H9 (cell line): ENCODE measurements around the gene ARHGDIA. TPM values are rescaled to one million over a fixed set of nuclear protein-coding genes. Genes with fewer than 3 reads are reported as not detected.
A peak's percentile ranks its signal among the peaks of the same experiment; 100 is the strongest.

Experiments used
- DNase-seq: peaks from one replicate; pipeline ENCODE4 v3.0.0-alpha.2; 2017
- H2AFZ ChIP-seq: one replicate; pipeline ENCODE4 v1.6.1; 2013; ENCODE audit warnings: mild to moderate bottlenecking, low read length, control low read depth, moderate library complexity
- H2AK5ac ChIP-seq: 2 replicates; pipeline ENCODE4 v1.6.1; 2013; ENCODE audit warnings: low read length, control low read depth, mixed read lengths; ENCODE audit not compliant: insufficient read length
- H2BK120ac ChIP-seq: one replicate; pipeline ENCODE4 v1.6.1; 2013; ENCODE audit warnings: low read depth, mild to moderate bottlenecking, low read length, control low read depth, inconsistent platforms; ENCODE audit not compliant: poor library complexity, severe bottlenecking
- H2BK12ac ChIP-seq: 2 replicates; pipeline ENCODE4 v1.6.1; 2013; ENCODE audit warnings: low read length, control low read depth, mixed read lengths, low read depth; ENCODE audit not compliant: insufficient read length
- H2BK15ac ChIP-seq: 2 replicates; pipeline ENCODE4 v1.6.1; 2013; ENCODE audit warnings: low read depth, low read length, control low read depth
- H2BK20ac ChIP-seq: one replicate; pipeline ENCODE4 v1.6.1; 2013; ENCODE audit warnings: low read depth, mild to moderate bottlenecking, low read length, control low read depth, inconsistent platforms; ENCODE audit not compliant: poor library complexity, severe bottlenecking
- H2BK5ac ChIP-seq: 2 replicates; pipeline ENCODE4 v1.6.1; 2013; ENCODE audit warnings: low read length, control low read depth, mixed read lengths; ENCODE audit not compliant: insufficient read length
- H3K14ac ChIP-seq: 2 replicates; pipeline ENCODE4 v1.6.1; 2013; ENCODE audit warnings: low read length, control low read depth; ENCODE audit not compliant: insufficient read depth
- H3K18ac ChIP-seq: 2 replicates; pipeline ENCODE4 v1.6.1; 2013; ENCODE audit warnings: low read depth, mild to moderate bottlenecking, mixed read lengths, low read length, control low read depth; ENCODE audit not compliant: insufficient read length
- H3K23ac ChIP-seq: 2 replicates; pipeline ENCODE4 v1.6.1; 2013; ENCODE audit warnings: low read length, control low read depth, mixed read lengths, low read depth; ENCODE audit not compliant: insufficient read length
- H3K23me2 ChIP-seq: 2 replicates; pipeline ENCODE4 v1.6.1; 2013; ENCODE audit warnings: low read depth, mild to moderate bottlenecking, mixed read lengths, low read length, control low read depth; ENCODE audit not compliant: insufficient read length, poor library complexity, severe bottlenecking
- H3K27ac ChIP-seq: 2 replicates; pipeline ENCODE4 v1.5.1; 2013; ENCODE audit warnings: low read length, control low read depth, mixed read lengths, low read depth; ENCODE audit not compliant: insufficient read length
- H3K27me3 ChIP-seq: 2 replicates; pipeline ENCODE4 v1.6.1; 2013; ENCODE audit warnings: low read length, control low read depth, inconsistent platforms; ENCODE audit not compliant: insufficient read depth
- H3K4ac ChIP-seq: 2 replicates; pipeline ENCODE4 v1.6.1; 2013; ENCODE audit warnings: low read depth, mild to moderate bottlenecking, control low read depth, inconsistent platforms, low read length, moderate library complexity
- H3K4me1 ChIP-seq: 2 replicates; pipeline ENCODE4 v1.6.1; 2013; ENCODE audit warnings: low read length, control low read depth, inconsistent platforms; ENCODE audit not compliant: insufficient read depth
- H3K4me2 ChIP-seq: 2 replicates; pipeline ENCODE4 v1.6.1; 2013; ENCODE audit warnings: low read length, control low read depth, mixed read lengths; ENCODE audit not compliant: insufficient read length, insufficient read depth
- H3K56ac ChIP-seq: 2 replicates; pipeline ENCODE4 v1.6.1; 2013; ENCODE audit warnings: low read depth, mild to moderate bottlenecking, mixed read lengths, low read length, control low read depth; ENCODE audit not compliant: insufficient read length
- H3K79me1 ChIP-seq: 2 replicates; pipeline ENCODE4 v1.6.1; 2013; ENCODE audit warnings: low read depth, mild to moderate bottlenecking, moderate library complexity, low read length, control low read depth, inconsistent platforms; ENCODE audit not compliant: insufficient read depth, poor library complexity, severe bottlenecking
- H3K79me2 ChIP-seq: 2 replicates; pipeline ENCODE4 v1.6.1; 2013; ENCODE audit warnings: low read length, control low read depth, inconsistent platforms; ENCODE audit not compliant: insufficient read depth
- H3K9ac ChIP-seq: 2 replicates; pipeline ENCODE4 v1.6.1; 2013; ENCODE audit warnings: low read length, control low read depth, mixed read lengths; ENCODE audit not compliant: insufficient read length; ENCODE audit errors: extremely low read depth
- H3K9me3 ChIP-seq: one replicate; pipeline ENCODE4 v1.6.1; 2013; ENCODE audit warnings: low read depth, low read length, inconsistent platforms; ENCODE audit not compliant: control insufficient read depth
- H3T11ph ChIP-seq: one replicate; pipeline ENCODE4 v1.6.1; 2013; ENCODE audit warnings: mild to moderate bottlenecking, low read length, control low read depth, inconsistent platforms
- H4K20me1 ChIP-seq: one replicate; pipeline ENCODE4 v1.6.1; 2013; ENCODE audit not compliant: control insufficient read depth, insufficient read length, insufficient read depth
- H4K5ac ChIP-seq: 2 replicates; pipeline ENCODE4 v1.6.1; 2013; ENCODE audit warnings: low read depth, mild to moderate bottlenecking, mixed read lengths, low read length, control low read depth; ENCODE audit not compliant: insufficient read length
- H4K8ac ChIP-seq: replicated peaks from 2 replicates; pipeline ENCODE4 v1.6.1; 2013; ENCODE audit warnings: low read length, control low read depth, mixed read lengths, low read depth; ENCODE audit not compliant: insufficient read length
- H4K91ac ChIP-seq: 2 replicates; pipeline ENCODE4 v1.6.1; 2013; ENCODE audit warnings: low read depth, mild to moderate bottlenecking, moderate library complexity, mixed read lengths, low read length, control low read depth; ENCODE audit not compliant: insufficient read length
- H3K27ac Mint-ChIP-seq, 3 experiments: 2 replicates in 2 of 3; 3 replicates in 1 of 3; pipeline ENCODE4 v1.8.0; 2020 to 2021; ENCODE audit warnings: mixed read lengths in 3 of 3, mild to moderate bottlenecking in 1 of 3, moderate library complexity in 1 of 3
- H3K27me3 Mint-ChIP-seq: 2 replicates; pipeline ENCODE4 v1.8.0; 2021; ENCODE audit warnings: low read depth, mild to moderate bottlenecking, moderate library complexity, mixed read lengths
- H3K36me3 Mint-ChIP-seq, 3 experiments: 2 replicates in 2 of 3; 3 replicates in 1 of 3; pipeline ENCODE4 v1.8.0; 2020 to 2021; ENCODE audit warnings: low read depth in 3 of 3, mixed read lengths in 3 of 3; ENCODE audit not compliant: insufficient read depth in 1 of 3
- H3K4me1 Mint-ChIP-seq, 2 experiments: 2 replicates each; pipeline ENCODE4 v1.8.0; 2020; ENCODE audit warnings: mixed read lengths in 2 of 2
- H3K4me3 Mint-ChIP-seq, 2 experiments: 2 replicates in 1 of 2; 3 replicates in 1 of 2; pipeline ENCODE4 v1.8.0; 2020 to 2021; ENCODE audit warnings: mild to moderate bottlenecking in 2 of 2, mixed read lengths in 2 of 2, moderate library complexity in 1 of 2
- H3K9me3 Mint-ChIP-seq, 2 experiments: 2 replicates in 1 of 2; 3 replicates in 1 of 2; pipeline ENCODE4 v1.8.0; 2020; ENCODE audit warnings: mild to moderate bottlenecking in 2 of 2, mixed read lengths in 2 of 2, moderate library complexity in 1 of 2
- CTCF ChIP-seq: fragments of 200-600 bp; sonication (generic); conservative IDR thresholded peaks from 3 replicates; pipeline ENCODE4 v1.8.0; 2021; ENCODE audit warnings: antibody characterized with exemption, mild to moderate bottlenecking
- WGBS: extraction: QIAGEN DNeasy Blood & Tissue Kit; methylation state at CpG from one replicate; pipeline ENCODE4 v1.1.7; 2013; ENCODE audit warnings: missing lambda C conversion rate, low lambda C conversion rate, mixed read lengths; ENCODE audit not compliant: insufficient read length; ENCODE audit errors: extremely low coverage; 5-methylcytosine and 5-hydroxymethylcytosine counted together
- total RNA-seq: library from RNA; stranded (reverse); gene quantifications from 2 replicates; pipeline ENCODE4 v1.2.1, GENCODE V29; 2021

Gene ARHGDIA
- total RNA-seq, 1 experiment from 2014 or later, result 247 TPM

- Histone ChIP-seq H3K27me3 (no peaks in the 10 kb centered on the region), H2BK120ac (no peak overlapping the region), H3K9ac (no peak overlapping the region), H3K4ac (no peak overlapping the region), H3K18ac (no peak overlapping the region), H3K79me1 (peaks cover 3% of the 10 kb centered on the region), H2BK5ac (no peak overlapping the region), H3K14ac (no peak overlapping the region; the same call in 1 of the 2 replicates), H2AK5ac (no peak overlapping the region), H3K23me2 (no peaks in the 10 kb centered on the region), H3K4me2 (no peak overlapping the region), H3K4me1 (no peaks in the 10 kb centered on the region; the same call in 1 of the 2 replicates), H4K91ac (no peak overlapping the region), H3K27ac (no peak overlapping the region), H3K23ac (no peak overlapping the region), H4K8ac (no peak overlapping the region), H3K79me2 (no peaks in the 10 kb centered on the region), H2BK20ac (no peak overlapping the region), H2BK12ac (no peak overlapping the region), H3K9me3 (no peaks in the 10 kb centered on the region), H4K20me1 (no peaks in the 10 kb centered on the region), H4K5ac (no peak overlapping the region), H2AFZ (no peak overlapping the region), H3T11ph (no peak overlapping the region), H2BK15ac (no peak overlapping the region), H3K56ac (no peak overlapping the region)
- Mint-ChIP-seq H3K27me3 (peaks cover 10% of the 10 kb centered on the region), H3K4me1 (peaks cover 5 to 20% of the 10 kb centered on the region in 2 experiments), H3K27ac (no peak overlapping the region), H3K4me3 (0 out of 5 replicates have a peak overlapping the region, but pooled peaks of 1 of the 2 experiments have one; percentile 7), H3K36me3 (peaks cover 0 to 5% (median 4%) of the 10 kb centered on the region in 3 experiments; a peak in 4 of 7 replicates), H3K9me3 (no peaks in the 10 kb centered on the region; a peak in 2 of 5 replicates)
- TF ChIP-seq CTCF, result peak; percentile 62
- no CpG with 5 or more reads among the region's 20 CpGs for WGBS
- DNase-seq, result peak; percentile 79
Observed at GRCh38 chr17:81821603-81822311, 49.4 kb downstream of the ARHGDIA start.
